GM12892 (cell line): Measurements from ENCODE around the gene AARSD1.
"Not testable (repeated sequence)": the region's sequence is repeated elsewhere in the genome, so short reads cannot be mapped to it uniquely, and the experiment has no call there.

Experiments used
- POLR2A ChIP-seq: IDR thresholded peaks from 2 replicates; pipeline ENCODE4 v1.6.1; 2011; ENCODE audit warnings: low read depth, low read length, control low read depth
- POLR2AphosphoS5 ChIP-seq: IDR thresholded peaks from 2 replicates; pipeline ENCODE4 v1.6.1; 2011; ENCODE audit warnings: low read depth, low read length, control low read depth

DNA sequence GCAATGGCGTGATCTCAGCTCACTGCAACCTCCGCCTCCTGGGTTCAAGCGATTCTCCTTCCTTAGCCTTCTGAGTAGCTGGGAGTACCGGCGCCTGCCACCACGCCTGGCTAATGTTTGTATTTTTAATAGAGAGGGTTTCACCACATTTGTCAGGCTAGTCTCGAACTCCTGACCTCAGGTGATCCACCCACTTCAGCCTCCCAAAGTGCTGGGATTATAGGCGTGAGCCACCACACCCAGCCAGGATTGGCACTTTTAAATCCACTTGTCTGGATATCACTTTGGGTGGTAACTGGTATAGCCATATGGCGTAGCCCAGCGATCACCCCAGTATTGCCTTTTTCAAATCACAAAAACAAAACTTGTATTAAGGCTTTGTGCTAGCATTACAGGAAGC lies 29.7 kb upstream of the AARSD1 start:
- not testable (repeated sequence) for TF ChIP-seq POLR2A, POLR2AphosphoS5
